ENCODE data around the gene EHD2. TPM values are rescaled to one million over a fixed set of nuclear protein-coding genes. Genes with fewer than 3 reads are reported as not detected.

EHD2 gene
- total RNA-seq, 1 experiment from 2014 or later = 60.5 TPM

DNA sequence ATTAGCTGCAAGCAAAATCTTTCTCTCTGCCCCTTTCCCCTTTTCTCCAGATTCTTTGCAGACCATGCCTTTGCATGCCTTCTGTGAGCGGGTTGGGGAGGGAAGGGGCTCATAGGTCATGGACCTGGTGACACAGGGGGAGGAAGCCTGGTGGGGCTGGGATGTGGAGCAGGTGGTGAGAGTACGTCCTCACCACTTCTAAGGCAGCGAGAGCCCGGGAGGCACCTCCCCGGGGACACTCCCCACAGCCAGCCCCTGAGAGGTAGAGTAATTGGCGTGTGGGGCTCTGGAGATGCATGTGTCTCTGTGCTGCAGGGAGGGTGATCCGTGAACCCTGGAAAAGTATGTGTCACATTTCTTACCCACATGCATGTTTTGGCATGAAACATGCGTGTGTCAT lies 42.5 kb upstream of the EHD2 start:
- intact Hi-C loops (cut with micrococcal nuclease) = no loop called here
- no TSS peak for BruUV-seq (replicated peaks)
- Histone ChIP-seq H3K4me1 (ENCODE audit: control insufficient read depth in 1 of 2, insufficient read depth in 2 of 2, low read length in 2 of 2) (peaks cover 5 to 15% of the 10 kb centered on the region in 2 experiments; a peak in 3 of 4 replicates), H3K27me3 (ENCODE audit: insufficient read depth, low read length) (no peaks in the 10 kb centered on the region), H3K4me3 (replicated peaks in 1 of 2; ENCODE audit: low read depth in 1 of 2, low read length in 2 of 2) (no peak overlapping the region), H3K79me2 (ENCODE audit: insufficient read depth, low read length) (no peaks in the 10 kb centered on the region), H4K20me1 (ENCODE audit: insufficient read depth) (no peaks in the 10 kb centered on the region), H2AFZ (ENCODE audit: low read depth, low read length, poor library complexity, severe bottlenecking) (no peak overlapping the region), H3K4me2 (ENCODE audit: low read length) (no peak overlapping the region), H3K9ac (ENCODE audit: low read length) (no peak overlapping the region), H3K27ac (ENCODE audit: low read depth, low read length) (no peak overlapping the region), H3K36me3 (ENCODE audit: control insufficient read depth in 1 of 2, insufficient read depth in 2 of 2, low read length in 2 of 2) (0 out of 4 replicates have a peak, but pooled peaks cover 0 to 5% of the 10 kb centered on the region in 2 experiments), H3K9me2 (ENCODE audit: insufficient read depth) (no peaks in the 10 kb centered on the region), H3K9me3 (ENCODE audit: control insufficient read depth in 1 of 2, insufficient read depth in 1 of 2, low read depth in 1 of 2, low read length in 2 of 2) (no peaks in the 10 kb centered on the region)
- ChIA-PET POLR2A (no interaction called here), RAD21 (ENCODE audit: low non-redundant PET in 1 of 2, low total read pairs in 2 of 2, uncharacterized antibody in 2 of 2, unreplicated experiment in 2 of 2) (no interaction called here), CTCF (no interaction called here)
- TF ChIP-seq YY1 (IDR thresholded peaks at IDR 0.05; ENCODE audit: extremely low read depth, insufficient replicate concordance, low read depth, low read length) (no peak), POLR2AphosphoS5 (IDR thresholded peaks at IDR 0.05; ENCODE audit: low read depth, low read length) (no peak), EGR1 (IDR thresholded peaks at IDR 0.05; ENCODE audit: low read depth) (no peak), CEBPB (IDR thresholded peaks at IDR 0.05; ENCODE audit: low read depth) (no peak)
- TF ChIP-seq, protein P1, sequence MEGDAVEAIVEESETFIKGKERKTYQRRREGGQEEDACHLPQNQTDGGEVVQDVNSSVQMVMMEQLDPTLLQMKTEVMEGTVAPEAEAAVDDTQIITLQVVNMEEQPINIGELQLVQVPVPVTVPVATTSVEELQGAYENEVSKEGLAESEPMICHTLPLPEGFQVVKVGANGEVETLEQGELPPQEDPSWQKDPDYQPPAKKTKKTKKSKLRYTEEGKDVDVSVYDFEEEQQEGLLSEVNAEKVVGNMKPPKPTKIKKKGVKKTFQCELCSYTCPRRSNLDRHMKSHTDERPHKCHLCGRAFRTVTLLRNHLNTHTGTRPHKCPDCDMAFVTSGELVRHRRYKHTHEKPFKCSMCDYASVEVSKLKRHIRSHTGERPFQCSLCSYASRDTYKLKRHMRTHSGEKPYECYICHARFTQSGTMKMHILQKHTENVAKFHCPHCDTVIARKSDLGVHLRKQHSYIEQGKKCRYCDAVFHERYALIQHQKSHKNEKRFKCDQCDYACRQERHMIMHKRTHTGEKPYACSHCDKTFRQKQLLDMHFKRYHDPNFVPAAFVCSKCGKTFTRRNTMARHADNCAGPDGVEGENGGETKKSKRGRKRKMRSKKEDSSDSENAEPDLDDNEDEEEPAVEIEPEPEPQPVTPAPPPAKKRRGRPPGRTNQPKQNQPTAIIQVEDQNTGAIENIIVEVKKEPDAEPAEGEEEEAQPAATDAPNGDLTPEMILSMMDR (IDR thresholded peaks at IDR 0.05 in 2 of 3, conservative IDR thresholded peaks at IDR 0.05 in 1 of 3; ENCODE audit: borderline replicate concordance in 1 of 3, insufficient read depth in 1 of 3, low read depth in 2 of 3, low read length in 2 of 3) = no peak
- TF ChIP-seq, protein P2, sequence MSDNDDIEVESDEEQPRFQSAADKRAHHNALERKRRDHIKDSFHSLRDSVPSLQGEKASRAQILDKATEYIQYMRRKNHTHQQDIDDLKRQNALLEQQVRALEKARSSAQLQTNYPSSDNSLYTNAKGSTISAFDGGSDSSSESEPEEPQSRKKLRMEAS (IDR thresholded peaks at IDR 0.05) = no peak
- DNase-seq (ENCODE audit: low read depth, low spot score) (no peak), ATAC-seq (no peak)

- Histone ChIP-seq H3K79me2 (ENCODE audit: insufficient read depth, low read length) (no peaks in the 10 kb centered on the region), H3K4me1 (ENCODE audit: control insufficient read depth in 1 of 2, insufficient read depth in 2 of 2, low read length in 2 of 2) (peaks cover 5 to 10% of the 10 kb centered on the region in 2 experiments; a peak in 2 of 4 replicates), H3K4me3 (replicated peaks in 1 of 2; ENCODE audit: low read depth in 1 of 2, low read length in 2 of 2) (no peak overlapping the region), H2AFZ (ENCODE audit: low read depth, low read length, poor library complexity, severe bottlenecking) (no peak overlapping the region), H3K4me2 (ENCODE audit: low read length) (no peak overlapping the region), H3K9ac (ENCODE audit: low read length) (no peak overlapping the region), H3K27me3 (ENCODE audit: insufficient read depth, low read length) (no peaks in the 10 kb centered on the region), H3K9me2 (ENCODE audit: insufficient read depth) (no peaks in the 10 kb centered on the region), H3K36me3 (ENCODE audit: control insufficient read depth in 1 of 2, insufficient read depth in 2 of 2, low read length in 2 of 2) (0 out of 4 replicates have a peak, but pooled peaks cover 0 to 5% of the 10 kb centered on the region in 2 experiments), H3K27ac (ENCODE audit: low read depth, low read length) (no peak overlapping the region), H3K9me3 (ENCODE audit: control insufficient read depth in 1 of 2, insufficient read depth in 1 of 2, low read depth in 1 of 2, low read length in 2 of 2) (no peaks in the 10 kb centered on the region), H4K20me1 (ENCODE audit: insufficient read depth) (no peaks in the 10 kb centered on the region)
- POLR2A ChIA-PET = no interaction called here
- CTCF ChIA-PET = no interaction called here
- BruUV-seq (replicated peaks) = no TSS peak
- RAD21 ChIA-PET (ENCODE audit: low non-redundant PET in 1 of 2, low total read pairs in 2 of 2, uncharacterized antibody in 2 of 2, unreplicated experiment in 2 of 2) = no interaction called here
- TF ChIP-seq JUND (IDR thresholded peaks at IDR 0.05) = no peak
- TF ChIP-seq POLR2AphosphoS5 (IDR thresholded peaks at IDR 0.05; ENCODE audit: low read depth, low read length) = no peak
- TF ChIP-seq SIN3A (IDR thresholded peaks at IDR 0.05; ENCODE audit: low read depth) = no peak
- no peak for TF ChIP-seq ATF3 (IDR thresholded peaks at IDR 0.05)
- TF ChIP-seq SP1 (IDR thresholded peaks at IDR 0.05; ENCODE audit: low read depth) = no peak
- no peak for TF ChIP-seq ZNF274 (IDR thresholded peaks at IDR 0.05; ENCODE audit: low read depth, low read length)
- TF ChIP-seq ZFX (IDR thresholded peaks at IDR 0.05) = no peak
- TF ChIP-seq, protein P2 (IDR thresholded peaks at IDR 0.05) = no peak
- TF ChIP-seq, protein P3, sequence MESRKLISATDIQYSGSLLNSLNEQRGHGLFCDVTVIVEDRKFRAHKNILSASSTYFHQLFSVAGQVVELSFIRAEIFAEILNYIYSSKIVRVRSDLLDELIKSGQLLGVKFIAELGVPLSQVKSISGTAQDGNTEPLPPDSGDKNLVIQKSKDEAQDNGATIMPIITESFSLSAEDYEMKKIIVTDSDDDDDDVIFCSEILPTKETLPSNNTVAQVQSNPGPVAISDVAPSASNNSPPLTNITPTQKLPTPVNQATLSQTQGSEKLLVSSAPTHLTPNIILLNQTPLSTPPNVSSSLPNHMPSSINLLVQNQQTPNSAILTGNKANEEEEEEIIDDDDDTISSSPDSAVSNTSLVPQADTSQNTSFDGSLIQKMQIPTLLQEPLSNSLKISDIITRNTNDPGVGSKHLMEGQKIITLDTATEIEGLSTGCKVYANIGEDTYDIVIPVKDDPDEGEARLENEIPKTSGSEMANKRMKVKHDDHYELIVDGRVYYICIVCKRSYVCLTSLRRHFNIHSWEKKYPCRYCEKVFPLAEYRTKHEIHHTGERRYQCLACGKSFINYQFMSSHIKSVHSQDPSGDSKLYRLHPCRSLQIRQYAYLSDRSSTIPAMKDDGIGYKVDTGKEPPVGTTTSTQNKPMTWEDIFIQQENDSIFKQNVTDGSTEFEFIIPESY (IDR thresholded peaks at IDR 0.05; ENCODE audit: extremely low read depth, insufficient replicate concordance, low read length) = no peak
- intact Hi-C loops (cut with micrococcal nuclease) = no loop called here
- ATAC-seq (no peak), DNase-seq (ENCODE audit: low read depth, low spot score) (no peak)
Observed at GRCh38 chr19:47671499-47671898, 41.7 kb upstream of the EHD2 start.

All from HCT116 (cell line).